Neural cell (in vitro differentiated cells): ENCODE results near the gene CREBBP. TPM values are rescaled to one million over a fixed set of nuclear protein-coding genes. Genes with fewer than 3 reads are reported as not detected.

Source experiments
- H2AFZ ChIP-seq: fragments of 200-600, 300-800 bp; sonication (generic), shearing (Covaris generic); 2 replicates; pipeline ENCODE4 v1.6.0; 2014; ENCODE audit warnings: low read depth, mild to moderate bottlenecking, antibody characterized with exemption, low read length, moderate library complexity
- H3F3A ChIP-seq: fragments of 200-600 bp; shearing (Covaris generic); 2 replicates; pipeline ENCODE4 v1.6.1; 2016; ENCODE audit warnings: mild to moderate bottlenecking, moderate library complexity, mixed read lengths, antibody characterized with exemption, low read length; ENCODE audit not compliant: insufficient read depth, poor library complexity, severe bottlenecking
- H3K27ac ChIP-seq: fragments of 200-600, 300-800 bp; sonication (generic), shearing (Covaris generic); 2 replicates; pipeline ENCODE4 v1.5.1; 2014; ENCODE audit warnings: mild to moderate bottlenecking, low read length, moderate library complexity
- H3K27me3 ChIP-seq: fragments of 300-800, 200-600 bp; sonication (generic), shearing (Covaris generic); 2 replicates; pipeline ENCODE4 v1.6.0; 2014; ENCODE audit warnings: mild to moderate bottlenecking, low read depth, low read length, moderate library complexity; ENCODE audit not compliant: insufficient read depth
- H3K36me3 ChIP-seq: fragments of 300-800, 200-600 bp; sonication (generic), shearing (Covaris generic); 2 replicates; pipeline ENCODE4 v1.5.1; 2014; ENCODE audit warnings: mild to moderate bottlenecking, antibody characterized with exemption, low read length, moderate library complexity; ENCODE audit not compliant: insufficient read depth
- H3K4me2 ChIP-seq: fragments of 300-800, 200-600 bp; sonication (generic), shearing (Covaris generic); 2 replicates; pipeline ENCODE4 v1.6.0; 2014; ENCODE audit warnings: mild to moderate bottlenecking, low read length
- H3K4me3 ChIP-seq: fragments of 300-800, 200-600 bp; sonication (generic), shearing (Covaris generic); 2 replicates; pipeline ENCODE4 v1.5.1; 2014; ENCODE audit warnings: mild to moderate bottlenecking, low read length, moderate library complexity
- H3K79me2 ChIP-seq: fragments of 200-600 bp; shearing (Covaris generic); replicated peaks from 2 replicates; pipeline ENCODE4 v1.6.0; 2014; ENCODE audit warnings: mild to moderate bottlenecking, low read length, moderate library complexity; ENCODE audit not compliant: insufficient read depth
- H3K9ac ChIP-seq: fragments of 300-800, 200-600 bp; sonication (generic), shearing (Covaris generic); 2 replicates; pipeline ENCODE4 v1.6.1; 2016; ENCODE audit warnings: mild to moderate bottlenecking, low read length, mixed read lengths
- H3K9me2 ChIP-seq: fragments of 200-600 bp; shearing (Covaris generic); 2 replicates; pipeline ENCODE4 v1.6.1; 2016; ENCODE audit warnings: mild to moderate bottlenecking, low read length, mixed read lengths; ENCODE audit not compliant: insufficient read depth
- H3K9me3 ChIP-seq: fragments of 200-600, 300-800 bp; sonication (generic), shearing (Covaris generic); 2 replicates; pipeline ENCODE4 v1.6.1; 2016; ENCODE audit warnings: mild to moderate bottlenecking, mixed run types, low read length, moderate library complexity, mixed read lengths
- H4K20me1 ChIP-seq: fragments of 200-600 bp; shearing (Covaris generic); 2 replicates; pipeline ENCODE4 v1.6.1; 2016; ENCODE audit warnings: mild to moderate bottlenecking, mixed run types; ENCODE audit not compliant: insufficient read depth
- CTCF ChIP-seq: fragments of 450-650 bp; IDR thresholded peaks from 2 replicates; pipeline ENCODE4 v1.5.1; 2014; ENCODE audit warnings: antibody characterized with exemption, mild to moderate bottlenecking, moderate library complexity; ENCODE audit not compliant: poor library complexity, severe bottlenecking
- EP300 ChIP-seq: fragments of 450-650 bp; conservative IDR thresholded peaks from 2 replicates; pipeline ENCODE4 v1.6.1; 2014; ENCODE audit warnings: antibody characterized with exemption, mild to moderate bottlenecking, moderate library complexity; ENCODE audit not compliant: poor library complexity, severe bottlenecking
- EZH2 ChIP-seq: fragments of 200-600, 300-800 bp; shearing (Covaris generic), sonication (generic); IDR thresholded peaks from 2 replicates; pipeline ENCODE4 v1.6.1; 2014; ENCODE audit warnings: antibody characterized with exemption, low read length, borderline replicate concordance, mild to moderate bottlenecking; ENCODE audit not compliant: insufficient read depth, poor library complexity, severe bottlenecking
- MXI1 ChIP-seq: fragments of 450-650 bp; conservative IDR thresholded peaks from 2 replicates; pipeline ENCODE4 v1.6.1; 2014; ENCODE audit warnings: antibody characterized with exemption, mild to moderate bottlenecking; ENCODE audit not compliant: poor library complexity, severe bottlenecking
- POLR2AphosphoS5 ChIP-seq: IDR thresholded peaks from 2 replicates; pipeline ENCODE4 v1.6.1; 2012
- RAD21 ChIP-seq: fragments of 450-650 bp; conservative IDR thresholded peaks from 2 replicates; pipeline ENCODE4 v1.6.1; 2014; ENCODE audit warnings: antibody characterized with exemption, mild to moderate bottlenecking, moderate library complexity
- REST ChIP-seq: IDR thresholded peaks from 2 replicates; pipeline ENCODE4 v1.6.1; 2012; ENCODE audit warnings: borderline replicate concordance
- SMC3 ChIP-seq: fragments of 450-650 bp; conservative IDR thresholded peaks from 2 replicates; pipeline ENCODE4 v1.6.1; 2014; ENCODE audit warnings: antibody characterized with exemption, mild to moderate bottlenecking, moderate library complexity; ENCODE audit not compliant: poor library complexity
- TAF1 ChIP-seq: IDR thresholded peaks from 2 replicates; pipeline ENCODE4 v1.6.1; 2012; ENCODE audit warnings: low read depth
- polyA plus RNA-seq: library from polyadenylated mRNA; depleted of rRNA; stranded (reverse); fragments of >200 nt; gene quantifications from 2 replicates; pipeline ENCODE4 v1.2.3, GENCODE V29; 2014

Gene CREBBP
- polyA plus RNA-seq, 1 donor from 2014 or later: 3.3 TPM

GRCh38 chr16:3727806-3728381, 152.6 kb downstream of the CREBBP start:
- no peaks in the 10 kb centered on the region for H3K9me2 ChIP-seq
- no peak for TF ChIP-seq EP300
- no peak for TF ChIP-seq TAF1
- no peak for TF ChIP-seq POLR2AphosphoS5
- no peak for TF ChIP-seq SMC3
- no peak for TF ChIP-seq EZH2
- TF ChIP-seq CTCF: no peak
- no peak for TF ChIP-seq MXI1
- TF ChIP-seq REST: no peak
- no peak for TF ChIP-seq RAD21
- no peaks in the 10 kb centered on the region for H3K36me3 ChIP-seq
- no peaks in the 10 kb centered on the region for H3K79me2 ChIP-seq
- H3K27ac ChIP-seq: no peak overlapping the region
- H3K4me2 ChIP-seq: no peak overlapping the region
- no peaks in the 10 kb centered on the region for H3K9me3 ChIP-seq
- H3K4me3 ChIP-seq: no peak overlapping the region
- no peak overlapping the region for H2AFZ ChIP-seq
- no peaks in the 10 kb centered on the region for H3F3A ChIP-seq
- H3K9ac ChIP-seq: no peak overlapping the region
- no peaks in the 10 kb centered on the region for H3K27me3 ChIP-seq
- no peaks in the 10 kb centered on the region for H4K20me1 ChIP-seq

- H3K4me3 ChIP-seq: no peak overlapping the region
- no peak overlapping the region for H3K9ac ChIP-seq
- H3F3A ChIP-seq: no peaks in the 10 kb centered on the region
- H2AFZ ChIP-seq: no peak overlapping the region
- H3K27ac ChIP-seq: no peak overlapping the region
- no peaks in the 10 kb centered on the region for H3K36me3 ChIP-seq
- H3K27me3 ChIP-seq: no peaks in the 10 kb centered on the region
- H3K9me2 ChIP-seq: no peaks in the 10 kb centered on the region
- TF ChIP-seq EP300 (no peak), POLR2AphosphoS5 (peak; percentile 9), CTCF (no peak)
- H3K9me3 ChIP-seq: no peaks in the 10 kb centered on the region
- H3K4me2 ChIP-seq: no peak overlapping the region
- H4K20me1 ChIP-seq: no peaks in the 10 kb centered on the region
- no peaks in the 10 kb centered on the region for H3K79me2 ChIP-seq
Observed at GRCh38 chr16:3726021-3726687, 154.4 kb downstream of the CREBBP start.
